Measurements from ENCODE around the gene SLC44A3. TPM values are rescaled to one million over a fixed set of nuclear protein-coding genes. Genes with fewer than 3 reads are reported as not detected.

SLC44A3 gene
- total and polyA plus RNA-seq, 2 of the 13 experiments (the other 11 are each of a cell fraction or from before 2014, with no cell fraction given) = 6.8 to 14.1 TPM

- ATAC-seq = no peak
- ChIA-PET POLR2A (no interaction called here), CTCF (ENCODE audit: low intra/inter-chr PET ratio, low total read pairs) (no interaction called here)
- intact Hi-C loops (cut with micrococcal nuclease; ENCODE audit: unreplicated experiment) (no loop called here), in situ Hi-C loops (cut with HindIII; ENCODE audit: extremely low pct_ligation_motif_present, low pct_unique_long_range_greater_than_20kb) (no loop called here)
- no peak for DNase-seq (ENCODE audit: low spot score)
- Histone ChIP-seq H3K9me3 (ENCODE audit: low read length) (no peaks in the 10 kb centered on the region), H3K4me2 (ENCODE audit: low read depth, low read length) (no peak overlapping the region), H4K20me1 (ENCODE audit: insufficient read depth, low read length) (no peaks in the 10 kb centered on the region), H3K79me2 (ENCODE audit: insufficient read depth, low read length) (no peaks in the 10 kb centered on the region), H3K4me3 (replicated peaks in 1 of 3; ENCODE audit: insufficient read depth in 1 of 3, low read depth in 2 of 3, low read length in 3 of 3) (no peak overlapping the region), H2AFZ (ENCODE audit: low read length) (no peak overlapping the region), H3K27ac (ENCODE audit: extremely low read length, insufficient read depth, low read length) (no peak overlapping the region), H3K27me3 (ENCODE audit: control insufficient read depth in 1 of 2, insufficient read depth in 2 of 2, low read length in 2 of 2) (no peaks in the 10 kb centered on the region; a peak in 1 of 5 replicates), H3K4me1 (ENCODE audit: insufficient read depth, low read length) (peaks cover 19% of the 10 kb centered on the region), H3K9ac (ENCODE audit: insufficient read depth, low read depth, low read length) (no peak overlapping the region), H3K36me3 (replicated peaks in 1 of 2; ENCODE audit: control insufficient read depth in 1 of 2, insufficient read depth in 2 of 2, low read length in 2 of 2) (peaks cover 1 to 29% of the 10 kb centered on the region in 2 experiments)
- FAIRE-seq = no peak
- 99% methylated on average over 2 of the region's 2 CpGs for WGBS (ENCODE audit: low lambda C conversion rate)
- no TSS peak for BruUV-seq (replicated peaks)
- TF ChIP-seq ZNF44 (CRISPR knock-in tag; IDR thresholded peaks at IDR 0.05) (no peak), HIVEP1 (CRISPR knock-in tag; IDR thresholded peaks at IDR 0.05) (no peak), EHMT2 (IDR thresholded peaks at IDR 0.05; ENCODE audit: borderline replicate concordance, low read depth, low read length) (no peak), ZNF33A (CRISPR knock-in tag; IDR thresholded peaks at IDR 0.05; ENCODE audit: borderline replicate concordance) (no peak)
Measured at GRCh38 chr1:94825936-94826335, 5.8 kb downstream of the SLC44A3 start.

- in situ Hi-C loops (cut with HindIII; ENCODE audit: extremely low pct_ligation_motif_present, low pct_unique_long_range_greater_than_20kb) (no loop called here), intact Hi-C loops (cut with micrococcal nuclease; ENCODE audit: unreplicated experiment) (no loop called here)
- no TSS peak for BruUV-seq (replicated peaks)
- H3K4me2 ChIP-seq (ENCODE audit: low read depth, low read length) = no peak overlapping the region
- no peak for FAIRE-seq
- peaks cover 1 to 29% of the 10 kb centered on the region in 2 experiments for H3K36me3 ChIP-seq (replicated peaks in 1 of 2; ENCODE audit: control insufficient read depth in 1 of 2, insufficient read depth in 2 of 2, low read length in 2 of 2)
- no peak overlapping the region for H3K27ac ChIP-seq (ENCODE audit: extremely low read length, insufficient read depth, low read length)
- no peaks in the 10 kb centered on the region for H3K9me3 ChIP-seq (ENCODE audit: low read length)
- no peak overlapping the region for H3K4me3 ChIP-seq (replicated peaks in 1 of 3; ENCODE audit: insufficient read depth in 1 of 3, low read depth in 2 of 3, low read length in 3 of 3)
- peaks cover 4% of the 10 kb centered on the region for H3K4me1 ChIP-seq (ENCODE audit: insufficient read depth, low read length)
- CTCF ChIA-PET (ENCODE audit: low intra/inter-chr PET ratio, low total read pairs) = no interaction called here
- no peaks in the 10 kb centered on the region for H4K20me1 ChIP-seq (ENCODE audit: insufficient read depth, low read length)
- no peaks in the 10 kb centered on the region for H3K27me3 ChIP-seq (ENCODE audit: control insufficient read depth in 1 of 2, insufficient read depth in 2 of 2, low read length in 2 of 2)
- H2AFZ ChIP-seq (ENCODE audit: low read length) = no peak overlapping the region
- H3K79me2 ChIP-seq (ENCODE audit: insufficient read depth, low read length) = no peaks in the 10 kb centered on the region
- POLR2A ChIA-PET = no interaction called here
- no peak for ATAC-seq
- WGBS (ENCODE audit: low lambda C conversion rate) = 96% methylated on average over 4 of the region's 4 CpGs
- H3K9ac ChIP-seq (ENCODE audit: insufficient read depth, low read depth, low read length) = no peak overlapping the region
- no peak for DNase-seq (ENCODE audit: low spot score)
- no peak for TF ChIP-seq ZNF34 (CRISPR knock-in tag; IDR thresholded peaks at IDR 0.05; ENCODE audit: borderline replicate concordance)
- TF ChIP-seq ZNF530 (CRISPR knock-in tag; IDR thresholded peaks at IDR 0.05; ENCODE audit: low read depth) = no peak
- no peak for TF ChIP-seq CHCHD3 (CRISPR knock-in tag; IDR thresholded peaks at IDR 0.05)
- no peak for TF ChIP-seq NFRKB (IDR thresholded peaks at IDR 0.05)
- no peak for TF ChIP-seq ZNF775 (CRISPR knock-in tag; IDR thresholded peaks at IDR 0.05; ENCODE audit: borderline replicate concordance)
- no peak for TF ChIP-seq PPARG (CRISPR knock-in tag; conservative IDR thresholded peaks at IDR 0.05)
- no peak for TF ChIP-seq ZNF382 (CRISPR knock-in tag; IDR thresholded peaks at IDR 0.05; ENCODE audit: borderline replicate concordance)
- TF ChIP-seq ZNF768 (CRISPR knock-in tag; IDR thresholded peaks at IDR 0.05) = no peak
- no peak for TF ChIP-seq SKI (IDR thresholded peaks at IDR 0.05; ENCODE audit: partially characterized antibody)
- no peak for TF ChIP-seq SP5 (CRISPR knock-in tag; IDR thresholded peaks at IDR 0.05; ENCODE audit: borderline replicate concordance, low read depth)
- TF ChIP-seq RBM39 (IDR thresholded peaks at IDR 0.05; ENCODE audit: low read depth, low read length, poor library complexity, severe bottlenecking) = no peak
- TF ChIP-seq E2F5 (CRISPR knock-in tag; conservative IDR thresholded peaks at IDR 0.05) = no peak
- no peak for TF ChIP-seq ZNF569 (CRISPR knock-in tag; IDR thresholded peaks at IDR 0.05; ENCODE audit: borderline replicate concordance)
- no peak for TF ChIP-seq GLMP (CRISPR knock-in tag; IDR thresholded peaks at IDR 0.05; ENCODE audit: borderline replicate concordance)
- TF ChIP-seq ZNF296 (CRISPR knock-in tag; conservative IDR thresholded peaks at IDR 0.05) = no peak
Measured at GRCh38 chr1:94827434-94827833, 7.3 kb downstream of the SLC44A3 start.

All from HepG2 (cell line).